ENCODE measurements around the gene ADAMTS8.

Gene ADAMTS8

DNA sequence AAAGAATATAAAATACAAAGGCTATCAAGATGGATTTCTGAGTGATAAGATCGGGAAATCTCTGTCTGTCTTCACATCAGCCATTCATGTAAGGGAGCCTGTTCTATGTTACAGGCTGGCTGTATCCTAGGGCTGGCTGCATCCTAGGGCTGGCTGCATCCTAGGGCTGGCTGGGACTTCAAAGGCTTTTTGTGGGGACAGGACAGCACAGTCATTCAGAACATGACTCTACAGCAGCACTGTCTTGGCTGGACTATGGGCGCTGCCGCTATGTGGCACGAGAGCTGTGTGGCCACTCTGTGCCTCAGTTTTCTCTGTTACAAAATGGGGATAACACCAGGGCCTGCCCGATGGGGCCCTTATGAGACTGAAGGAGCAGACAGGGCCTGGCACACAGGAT, 10.2 kb downstream of the ADAMTS8 start:
- DNase-seq, result no peak

GRCh38 chr11:130416906-130417305, 11.5 kb downstream of the ADAMTS8 start:
- DNase-seq, result no peak

- no peak for DNase-seq
Observed at GRCh38 chr11:130416530-130416882, 11.9 kb downstream of the ADAMTS8 start.

GRCh38 chr11:130415731-130416529, 12.5 kb downstream of the ADAMTS8 start:
- no peak for DNase-seq

DNA sequence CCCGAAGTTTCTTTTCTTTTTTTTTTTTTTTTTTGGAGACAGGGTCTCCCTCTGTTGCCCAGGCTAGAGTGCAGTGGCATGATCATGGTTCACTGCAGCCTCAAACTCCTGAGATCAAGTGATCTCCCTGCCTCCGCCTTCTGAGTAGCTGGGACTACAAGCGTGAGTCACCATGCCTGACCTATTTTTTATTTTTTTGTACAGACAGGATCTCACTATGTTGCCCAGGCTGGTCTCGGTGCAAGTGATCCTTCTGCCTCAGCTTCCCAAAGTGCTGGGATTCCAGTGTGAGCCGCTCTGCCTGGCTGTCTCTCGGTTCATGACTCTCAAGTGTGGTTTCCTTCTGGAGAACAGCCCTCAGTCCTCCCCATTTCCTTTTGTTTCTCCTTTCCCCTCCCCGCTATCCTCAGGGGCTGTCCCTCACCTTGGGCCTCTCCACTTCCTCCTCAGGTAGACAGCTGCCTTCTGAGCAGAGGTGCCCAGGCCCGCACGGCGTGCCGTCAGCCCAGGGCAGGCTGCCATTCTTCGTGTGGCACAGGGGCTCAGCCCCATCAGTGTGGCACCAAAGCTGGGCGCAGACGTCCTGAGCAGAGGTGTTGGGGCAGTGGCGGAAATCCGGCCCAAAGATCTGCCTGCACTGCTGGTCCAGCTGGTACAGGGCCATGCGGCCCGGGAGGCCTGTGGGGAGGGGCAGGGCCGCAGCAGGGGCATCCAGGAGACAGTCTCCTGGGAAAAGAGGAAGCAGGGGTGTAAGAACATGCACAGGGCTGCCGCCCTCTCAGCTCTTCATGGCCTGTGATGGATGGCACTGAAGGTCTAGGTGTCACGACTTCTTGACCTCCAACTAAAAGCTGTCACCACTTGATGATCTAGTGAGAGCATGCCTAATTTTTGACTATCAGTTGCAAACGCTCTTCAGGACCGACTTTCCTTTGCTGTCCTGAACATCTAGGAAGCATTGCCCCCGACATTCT, 14.0 kb downstream of the ADAMTS8 start:
- DNase-seq, result no peak

GRCh38 chr11:130413405-130414106, 14.9 kb downstream of the ADAMTS8 start:
- DNase-seq, result no peak

- DNase-seq, result no peak
Observed at GRCh38 chr11:130411223-130411622, 17.2 kb downstream of the ADAMTS8 start.

DNA sequence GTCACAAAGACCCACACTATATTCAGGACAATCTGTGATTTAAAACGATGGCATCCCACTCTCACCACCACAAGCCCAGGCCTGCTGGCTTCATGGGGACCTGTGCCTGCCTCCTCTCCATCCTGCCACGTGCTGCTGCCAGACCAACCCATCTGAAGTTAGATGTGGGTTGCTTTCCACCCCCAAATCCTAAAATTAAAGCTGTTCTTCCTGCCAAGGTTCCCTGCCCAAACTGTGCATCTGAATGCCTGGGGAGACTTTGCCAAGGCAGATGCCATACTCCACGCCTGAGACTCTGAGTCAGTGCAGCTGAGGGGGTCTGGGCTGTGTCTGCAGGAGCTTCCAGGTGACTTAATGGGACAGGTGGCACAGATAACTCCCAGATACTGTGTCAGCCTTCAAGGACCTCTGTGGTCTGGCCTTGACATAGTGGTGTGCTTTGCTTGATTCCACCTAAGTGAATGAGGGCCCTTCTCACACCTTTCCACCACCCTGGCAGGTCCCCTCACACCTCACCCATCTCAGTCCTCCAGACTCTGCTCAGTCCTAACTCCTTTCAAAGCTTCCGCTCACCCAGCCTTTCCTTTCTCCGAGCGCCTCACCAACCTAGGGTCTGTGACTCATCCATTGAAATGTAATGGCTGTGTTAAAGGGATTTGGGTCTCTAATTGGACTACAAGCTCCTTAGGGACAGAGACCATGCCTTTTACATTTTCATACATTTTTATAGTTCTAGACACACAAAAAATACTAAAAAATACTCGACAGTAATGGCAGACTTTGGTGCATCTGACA, 18.6 kb downstream of the ADAMTS8 start:
- no peak for DNase-seq

- DNase-seq, result no peak
Observed at GRCh38 chr11:130408901-130409300, 19.5 kb downstream of the ADAMTS8 start.

DNA sequence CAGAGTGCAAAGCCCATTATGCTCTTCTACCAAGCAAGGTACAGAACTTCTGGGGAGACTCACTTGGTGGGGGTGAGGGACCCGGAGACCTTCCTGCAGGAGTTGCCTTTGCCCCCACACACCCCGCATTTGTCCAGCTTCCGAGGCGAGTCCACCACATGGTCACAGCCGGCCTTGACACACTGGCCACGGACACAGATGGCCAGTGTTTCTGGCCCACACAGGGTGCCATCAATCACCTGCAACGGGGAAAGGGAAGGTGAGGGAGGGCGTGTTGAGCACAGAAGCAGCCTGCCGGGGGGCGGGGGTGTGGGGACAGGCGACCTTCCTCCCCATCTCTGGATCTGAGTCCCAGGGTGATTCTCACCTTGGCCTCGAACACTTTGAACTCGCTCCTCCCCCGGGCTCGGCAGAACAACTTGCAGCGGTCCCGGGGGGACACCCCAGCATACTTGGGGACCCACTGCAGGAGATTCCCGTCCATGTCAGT, 20.0 kb downstream of the ADAMTS8 start:
- DNase-seq, result no peak

- DNase-seq, result no peak
Observed at GRCh38 chr11:130407978-130408377, 20.4 kb downstream of the ADAMTS8 start.

DNA sequence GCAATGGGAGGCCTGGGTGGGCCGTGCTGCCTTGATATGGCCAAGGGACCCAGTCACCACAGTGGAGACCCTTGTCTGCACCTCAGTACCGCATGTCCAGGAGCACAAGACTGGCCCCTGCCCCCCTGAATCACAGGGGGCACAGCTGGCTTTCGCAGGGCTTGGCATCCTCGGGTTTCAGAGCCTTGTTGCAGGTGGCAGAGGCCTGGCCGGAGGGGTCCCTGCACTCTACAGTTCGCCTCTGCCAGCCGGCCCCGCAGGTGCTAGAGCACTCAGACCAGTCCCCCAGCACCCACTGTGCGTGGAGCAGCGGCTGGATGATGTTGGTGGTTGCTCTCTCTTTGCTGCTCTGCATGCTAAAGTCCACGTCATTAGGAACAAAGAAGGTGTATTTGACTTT, 23.0 kb downstream of the ADAMTS8 start:
- DNase-seq, result no peak

DNA sequence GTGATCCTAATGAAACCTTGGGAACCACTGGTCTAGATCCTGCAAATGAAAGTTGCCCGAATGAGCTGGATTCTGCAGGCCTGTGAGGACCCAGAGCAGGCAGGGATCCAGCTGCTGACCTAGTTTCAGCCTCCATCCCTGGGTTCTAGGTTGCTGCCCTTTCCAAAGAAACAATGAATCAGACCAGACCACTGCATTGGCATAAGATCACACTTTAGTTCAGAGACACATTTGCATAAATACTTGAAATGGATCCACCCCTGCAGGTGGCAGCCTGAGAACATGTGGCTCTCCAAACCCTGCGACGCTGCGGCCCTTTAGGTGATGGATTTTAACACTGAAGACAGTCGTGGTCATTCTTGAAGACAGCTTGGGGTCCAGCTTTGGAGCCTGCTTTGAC, 23.7 kb downstream of the ADAMTS8 start:
- DNase-seq, result peak; percentile 68

DNA sequence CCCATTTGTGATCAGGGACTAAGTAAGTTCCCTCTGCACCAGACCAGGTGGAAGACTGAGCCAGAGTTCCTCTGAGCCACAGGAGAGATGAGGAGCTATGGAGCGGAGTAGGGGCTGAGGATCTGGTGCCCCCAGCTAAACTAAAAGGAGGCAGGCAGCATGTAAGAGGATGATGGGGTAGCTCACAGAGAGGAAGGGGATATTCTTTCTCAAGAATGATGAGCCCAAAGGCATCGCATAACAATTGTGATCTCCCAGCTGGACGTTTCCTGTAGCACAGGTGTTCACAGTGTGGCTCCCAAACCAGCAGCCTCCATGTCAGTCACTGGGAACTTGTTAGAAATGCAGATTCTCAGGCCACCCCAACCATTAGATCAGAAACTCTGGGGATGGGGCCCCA, 24.4 kb downstream of the ADAMTS8 start:
- DNase-seq, result no peak

DNA sequence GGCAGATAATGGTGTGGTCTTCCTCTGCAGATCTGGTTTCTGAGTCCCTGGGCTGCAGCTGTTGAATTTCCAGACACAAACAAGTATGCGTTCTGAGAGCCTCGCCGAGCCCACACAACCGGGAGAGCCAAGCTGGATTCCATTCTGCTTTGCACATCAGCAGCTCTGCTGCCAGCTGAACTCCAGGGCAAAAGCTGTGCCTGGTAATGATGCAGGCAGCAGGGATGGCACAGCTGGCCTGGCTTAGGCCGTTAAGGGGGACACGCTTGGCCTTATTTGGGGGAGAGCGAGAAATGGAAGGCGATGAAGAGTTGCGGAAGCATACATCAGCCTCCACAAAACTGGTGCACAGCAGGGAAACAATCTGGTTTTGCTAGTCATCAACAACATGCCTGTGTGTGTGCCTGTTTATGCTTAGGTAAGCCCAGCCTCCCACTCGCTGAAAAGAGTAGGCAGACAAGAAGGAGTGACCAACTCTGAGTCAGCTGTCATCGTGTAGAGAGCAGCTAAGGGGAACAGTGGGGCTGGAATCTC, 25.1 kb downstream of the ADAMTS8 start:
- DNase-seq, result peak; percentile 25

GRCh38 chr11:130402570-130402969, 25.8 kb downstream of the ADAMTS8 start:
- DNase-seq, result no peak

- no peak for DNase-seq
Observed at GRCh38 chr11:130400781-130401483, 27.5 kb downstream of the ADAMTS8 start.

DNA sequence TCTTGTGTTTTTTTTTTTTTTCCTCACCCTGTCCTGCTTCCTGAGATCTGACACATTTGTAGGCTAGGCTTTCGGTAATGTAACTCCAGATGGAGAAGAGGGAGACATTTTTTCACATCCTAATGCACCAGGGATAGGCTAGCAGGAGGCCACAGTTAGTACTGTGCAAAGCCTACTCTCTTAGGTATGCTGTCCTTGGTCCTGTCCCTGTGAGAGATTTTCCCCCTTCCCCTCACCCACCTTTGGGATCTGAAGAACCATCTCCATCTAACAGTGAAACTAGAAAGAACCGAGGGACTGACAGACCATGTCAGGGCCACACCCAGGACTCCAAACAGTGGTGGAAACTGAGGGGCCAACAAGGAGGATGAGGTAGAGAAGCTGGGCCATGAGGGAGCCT, 29.2 kb downstream of the ADAMTS8 start:
- no peak for DNase-seq

GRCh38 chr11:130397780-130398179, 30.6 kb downstream of the ADAMTS8 start:
- DNase-seq, result no peak

DNA sequence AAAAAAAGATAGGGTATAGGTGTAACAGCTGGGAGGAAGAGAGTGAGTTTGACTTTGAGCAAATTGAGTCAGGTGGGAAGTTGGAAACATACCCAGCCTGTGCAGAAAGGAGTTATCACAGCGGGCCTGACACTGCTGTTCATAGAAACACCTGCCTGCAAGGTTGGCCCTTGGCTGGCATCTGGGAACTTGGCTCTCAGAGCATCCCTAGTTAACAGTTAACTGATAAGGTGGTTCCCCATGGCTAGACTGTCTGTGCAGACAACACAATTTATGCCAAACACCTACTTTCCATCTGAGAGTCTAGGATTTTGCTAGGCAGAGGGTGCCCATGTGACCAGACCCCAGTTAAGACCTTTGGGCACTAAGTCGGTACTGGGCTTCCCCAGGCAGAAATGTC, 31.4 kb downstream of the ADAMTS8 start:
- no peak for DNase-seq

GRCh38 chr11:130394615-130395014, 33.8 kb downstream of the ADAMTS8 start:
- DNase-seq, result no peak
